HG03354 (cell line): ENCODE data around the gene SULF2.

Source experiments
- ATAC-seq: cut with Tn5 transposase; IDR thresholded peaks from one replicate; pipeline ENCODE4 v1.9.1; 2021; ENCODE audit warnings: mild to moderate bottlenecking; ENCODE audit not compliant: unreplicated experiment, poor library complexity, severe bottlenecking

The SULF2 gene

DNA sequence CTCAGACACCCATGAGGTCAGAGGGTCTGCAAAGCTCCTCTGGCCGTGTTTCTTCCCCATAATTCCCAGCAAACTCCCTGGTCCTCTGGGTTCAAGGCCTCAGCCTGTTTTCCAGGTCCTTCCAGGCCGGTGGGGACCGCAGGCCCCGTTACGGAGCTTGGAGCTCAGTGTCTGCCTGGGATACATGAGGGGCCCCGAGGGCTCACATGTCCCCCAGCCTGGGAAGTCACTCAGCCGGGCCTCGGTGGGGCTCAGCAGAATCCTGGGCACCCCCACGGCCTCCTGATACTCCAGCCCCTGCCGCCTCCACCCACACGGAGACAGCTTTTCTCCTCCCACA is 3.4 kb upstream of the SULF2 start:
- ATAC-seq = no peak

DNA sequence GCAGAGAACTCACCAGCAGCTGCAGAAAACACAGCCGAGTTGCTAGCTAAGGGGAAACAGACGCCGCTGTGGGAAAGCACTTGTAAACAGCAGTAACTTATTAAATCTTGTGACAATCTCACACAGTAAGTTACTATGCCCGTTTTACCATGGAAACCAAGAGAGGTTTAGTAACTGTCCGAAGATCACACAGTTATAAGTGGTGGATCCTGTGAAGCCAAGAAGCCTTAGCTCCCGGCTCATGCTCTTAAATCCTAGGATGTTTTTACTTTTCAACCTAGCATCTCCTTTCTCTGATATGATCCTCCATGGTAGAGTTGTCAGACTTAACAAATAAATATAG is 1.5 kb upstream of the SULF2 start:
- no peak for ATAC-seq

DNA sequence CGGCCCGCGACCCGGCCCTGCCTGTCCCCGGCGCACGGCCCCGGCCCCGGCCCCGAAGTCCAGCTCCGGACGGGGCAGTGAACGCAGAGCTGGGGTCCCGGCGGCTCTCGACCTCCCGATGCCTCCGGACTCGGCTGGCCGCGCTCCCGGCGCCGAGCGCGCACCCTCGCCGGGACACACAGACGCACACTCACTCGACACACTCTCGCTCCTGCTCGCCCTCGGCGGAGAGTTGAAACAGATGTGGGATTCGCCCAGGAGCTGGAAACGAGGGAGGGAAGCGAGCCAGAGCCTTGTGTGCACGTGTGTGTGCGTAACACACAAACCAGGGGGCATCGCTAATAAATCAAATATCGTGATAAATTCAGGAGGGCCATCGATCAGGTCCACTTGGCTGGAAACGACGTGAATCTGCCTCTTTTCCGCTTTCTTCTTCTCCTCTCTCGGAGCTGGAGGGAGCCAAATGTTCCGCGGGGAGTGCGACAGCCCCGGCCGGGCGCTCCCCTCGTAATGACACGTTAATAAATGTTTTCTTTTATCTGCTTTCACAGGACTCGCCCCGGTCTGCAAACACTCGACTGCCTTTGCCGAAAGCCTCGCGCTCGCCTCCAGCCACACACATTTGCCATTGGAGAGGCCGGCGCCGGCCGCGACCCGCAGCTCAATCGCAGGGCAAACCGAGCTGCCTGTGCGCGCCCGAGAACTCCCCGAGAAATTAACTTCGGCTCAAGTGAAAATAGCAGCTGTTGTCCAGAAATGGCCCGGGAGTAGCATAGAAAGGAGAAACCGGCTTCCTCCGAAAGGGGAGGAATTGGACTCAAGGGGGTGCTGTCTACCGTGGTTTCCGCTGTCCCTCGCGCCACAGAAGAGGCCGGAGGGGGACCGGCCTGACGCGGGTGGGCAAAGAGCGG is 828 bp upstream of the SULF2 start:
- no peak for ATAC-seq

DNA sequence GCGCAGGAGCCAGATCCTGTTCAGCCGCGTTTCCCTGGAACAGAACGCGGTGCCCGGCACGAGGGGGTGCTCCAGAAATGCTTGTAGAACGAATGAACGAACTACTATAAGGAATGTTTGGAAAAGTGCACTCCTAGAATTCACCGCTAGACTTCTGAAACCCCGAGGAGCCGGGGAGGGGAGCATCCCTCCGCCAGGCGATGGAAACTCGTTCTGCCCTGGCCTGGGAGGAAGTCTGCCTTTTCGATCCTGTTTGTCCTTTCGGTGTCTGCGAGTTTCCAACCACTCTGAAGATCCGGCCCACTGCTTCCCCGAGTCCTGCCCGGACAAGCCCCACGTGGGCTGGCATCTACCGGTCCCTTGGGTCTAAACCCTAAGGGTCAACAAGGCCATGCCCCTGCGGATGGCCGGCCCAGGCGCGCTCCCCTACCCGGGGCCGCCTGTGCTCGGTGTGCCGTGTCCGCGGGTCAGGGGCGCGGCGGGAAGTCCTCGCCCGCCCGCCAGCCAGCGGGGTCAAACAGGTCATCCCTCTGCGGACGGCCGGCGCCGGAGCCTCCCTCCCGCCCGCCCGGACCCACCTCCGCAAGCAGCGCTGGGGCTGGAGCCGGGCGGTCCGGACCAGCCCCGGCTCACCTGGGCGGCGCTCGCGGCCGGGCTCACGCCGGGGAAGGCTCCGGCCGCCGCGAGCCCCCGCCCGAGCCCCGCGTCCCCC is 526 bp downstream of the SULF2 start:
- no peak for ATAC-seq

DNA sequence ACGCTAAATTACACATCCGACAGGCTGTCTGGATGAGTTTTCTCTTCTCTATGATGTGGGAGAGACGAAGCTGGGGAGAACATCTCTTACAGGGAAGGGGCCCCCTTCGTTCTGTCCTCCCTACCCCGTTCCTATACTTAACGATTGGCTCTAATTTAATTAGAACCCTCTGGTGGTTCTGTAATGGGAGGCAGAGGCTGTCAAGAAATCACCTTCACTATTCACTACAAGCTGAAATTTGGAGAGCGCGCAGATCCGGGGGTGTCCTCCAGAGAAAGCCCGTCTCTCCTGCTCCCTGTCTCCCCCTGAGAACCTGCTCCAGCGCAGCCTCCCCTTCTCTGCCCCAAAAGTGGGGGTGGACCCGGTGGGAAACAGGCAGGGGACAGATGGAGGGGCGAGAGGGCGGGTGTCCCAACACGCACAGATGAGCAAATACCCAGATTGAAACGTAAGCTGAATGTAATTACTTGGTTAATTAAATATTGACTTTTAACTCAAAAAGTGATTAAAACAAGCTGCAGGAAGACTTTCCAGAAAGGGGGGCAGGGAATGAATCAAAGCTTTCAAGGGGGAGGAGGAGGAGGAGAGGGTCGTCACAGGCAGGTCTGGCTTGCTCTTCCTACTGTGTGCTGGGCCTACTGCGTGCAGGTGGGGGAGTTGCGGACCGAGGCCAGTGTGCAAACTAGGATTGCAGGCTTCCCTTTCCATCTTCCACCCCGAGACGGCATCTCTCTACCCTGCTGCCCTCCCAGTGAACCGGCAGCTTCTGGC is 1.3 kb downstream of the SULF2 start:
- no peak for ATAC-seq

DNA sequence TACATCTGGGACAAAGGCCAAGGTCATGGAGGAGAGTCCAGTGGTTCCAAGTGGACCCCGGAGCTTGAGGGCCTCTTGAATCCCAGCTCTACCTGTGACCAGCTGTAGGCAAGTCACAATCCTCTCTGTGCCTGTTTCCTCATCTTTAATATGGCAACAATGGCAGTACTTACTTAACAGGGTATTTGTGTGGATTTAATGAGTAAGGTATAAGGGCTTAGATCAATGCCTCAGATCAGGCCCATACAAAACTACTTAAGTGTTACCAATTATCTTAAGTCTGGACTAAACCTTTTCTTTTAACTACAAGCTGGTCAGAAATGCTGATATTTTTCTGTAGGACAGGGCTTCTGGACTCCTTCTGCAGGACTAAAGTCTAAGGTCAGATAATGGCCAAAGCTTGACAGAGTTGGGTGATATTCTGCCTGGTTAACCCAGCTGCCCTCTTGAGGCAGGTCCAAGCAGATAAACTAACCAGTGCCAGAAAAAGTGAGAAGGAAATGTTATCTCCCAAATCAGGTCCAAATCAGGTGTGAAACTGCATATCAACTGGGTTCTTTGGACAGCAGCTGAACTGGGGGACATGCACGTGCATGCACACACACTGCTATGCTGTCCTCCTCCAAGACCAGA is 2.2 kb downstream of the SULF2 start:
- ATAC-seq = no peak

DNA sequence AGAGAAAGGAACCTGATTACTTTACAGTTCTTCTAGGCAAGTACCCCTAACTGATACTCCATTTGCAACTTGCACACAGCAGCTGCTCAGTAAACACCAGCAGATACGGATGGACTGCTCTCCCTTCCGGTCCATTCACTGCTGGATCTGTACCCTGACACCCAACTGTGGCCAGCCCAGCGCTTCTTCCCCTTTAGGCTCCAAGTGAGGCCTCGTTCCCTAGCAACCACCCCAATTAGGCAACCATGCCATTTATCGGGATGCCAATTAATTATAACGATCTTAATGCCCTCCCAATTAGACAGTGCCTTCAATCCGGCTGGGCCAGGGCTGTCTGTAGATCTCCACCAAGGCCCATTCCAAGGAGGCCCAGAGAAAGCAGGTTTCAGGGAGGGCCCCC is 3.2 kb downstream of the SULF2 start:
- no peak for ATAC-seq

DNA sequence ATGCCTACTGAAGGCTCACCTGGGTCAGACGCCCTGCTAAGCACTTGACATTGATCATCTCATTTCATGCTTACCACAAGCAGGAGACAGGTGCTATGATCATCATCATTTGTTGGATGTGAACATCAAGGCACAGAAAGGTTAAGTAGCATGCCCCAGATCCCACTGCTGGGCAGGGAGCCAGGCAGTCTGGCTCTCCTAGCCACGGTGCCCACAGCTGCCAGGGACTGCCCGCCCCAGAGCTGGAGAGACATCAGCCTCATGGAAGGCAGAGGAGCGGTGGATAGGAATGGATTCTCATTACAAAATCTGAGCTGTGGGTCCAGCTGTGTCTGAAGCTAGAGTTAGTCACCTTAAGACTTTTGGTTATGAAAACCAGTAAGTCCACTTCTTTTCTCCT is 3.6 kb downstream of the SULF2 start:
- no peak for ATAC-seq

DNA sequence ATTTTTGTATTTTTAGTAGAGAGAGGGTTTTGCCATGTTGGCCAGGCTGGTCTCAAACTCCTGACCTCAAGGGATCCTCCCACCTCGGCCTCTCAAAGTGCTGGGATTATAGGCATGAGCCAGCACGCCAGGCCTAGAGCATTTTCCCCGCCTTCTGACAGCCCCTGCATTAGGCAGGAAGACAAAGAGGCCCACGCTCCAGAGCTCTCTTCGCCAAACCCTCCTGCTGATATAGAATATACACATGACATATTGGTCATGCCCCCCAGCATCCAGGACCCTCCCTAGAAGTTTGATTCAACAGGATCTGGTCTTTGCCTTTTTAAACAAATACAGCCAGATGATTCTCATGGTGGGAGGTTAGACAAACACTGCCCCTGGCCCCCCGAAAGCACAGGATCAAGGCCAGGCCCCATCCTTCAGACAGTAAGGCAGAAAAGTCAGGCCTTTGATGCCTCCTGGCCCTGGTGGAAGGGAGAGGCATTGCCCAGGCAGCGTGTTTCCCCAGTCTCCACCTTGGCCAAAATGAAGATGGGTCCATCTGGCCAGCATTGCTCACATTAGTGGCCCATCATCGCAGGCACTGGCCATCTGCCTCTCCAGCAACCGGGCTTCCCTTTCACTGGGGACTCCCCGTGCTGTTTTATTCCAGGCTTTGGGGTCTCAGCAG is 4.4 kb downstream of the SULF2 start:
- ATAC-seq = no peak

DNA sequence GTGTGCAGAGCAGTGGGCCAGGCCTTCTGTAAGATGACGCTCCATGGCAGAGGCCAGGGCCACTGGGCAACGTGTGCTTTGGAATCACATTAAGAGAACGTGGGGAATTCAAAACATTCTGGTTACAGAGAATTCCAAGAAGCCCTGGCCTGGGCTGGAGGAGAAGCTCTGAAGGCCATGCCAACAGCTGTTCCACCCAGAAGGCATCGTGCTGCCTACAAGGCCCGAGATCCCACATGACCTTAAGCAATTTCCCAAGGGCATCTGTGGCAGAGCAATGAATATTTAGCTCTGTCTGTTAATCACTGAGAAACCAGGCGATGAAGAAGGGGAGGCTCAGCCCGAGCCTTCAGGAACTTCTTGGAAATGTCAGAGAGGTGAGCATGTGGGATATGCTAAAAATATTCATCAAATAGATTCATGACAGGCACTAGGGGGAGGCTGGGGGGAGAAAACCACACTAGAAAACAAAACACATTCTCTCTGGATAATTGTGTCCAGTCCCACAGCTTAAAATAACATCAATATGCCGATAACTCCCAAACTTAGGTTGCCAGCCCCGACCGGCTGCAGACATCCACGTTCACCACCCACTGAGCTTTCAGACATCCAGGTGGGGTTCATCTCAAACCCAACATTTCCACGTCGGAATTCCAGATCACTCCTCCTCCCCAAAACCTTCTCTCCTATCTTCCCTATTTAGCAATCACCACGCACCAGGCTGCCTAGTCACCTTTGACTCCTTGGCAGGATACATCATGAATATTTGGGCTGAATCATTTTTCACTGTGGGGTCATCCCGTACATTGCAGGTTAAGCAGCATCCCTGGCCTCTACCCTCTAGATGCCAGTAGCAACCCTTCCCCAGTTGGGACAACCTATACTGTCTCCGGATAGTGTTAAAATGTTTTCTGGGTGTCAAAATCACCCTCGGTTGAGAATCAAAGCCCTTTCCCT is 6.6 kb downstream of the SULF2 start:
- ATAC-seq = no peak

DNA sequence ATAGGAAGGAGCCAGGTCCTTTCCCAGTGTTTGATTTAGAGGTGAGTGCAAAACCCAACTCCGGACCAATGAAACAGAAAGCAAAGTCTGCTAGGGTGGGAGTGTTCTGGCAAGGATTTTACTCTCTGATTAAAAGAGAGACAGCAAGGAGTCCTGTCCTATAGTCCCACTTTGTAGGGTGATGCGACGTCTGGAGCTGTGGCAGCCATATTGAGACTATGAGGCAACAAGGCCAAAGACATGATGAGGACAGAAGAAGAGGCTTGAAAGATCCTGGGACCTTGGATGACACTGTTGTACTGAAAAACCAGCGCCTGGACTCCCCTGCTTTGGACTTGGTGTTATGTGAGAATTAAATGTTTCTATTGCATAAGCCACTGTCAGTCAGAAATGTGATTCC is 8.1 kb downstream of the SULF2 start:
- ATAC-seq = no peak

DNA sequence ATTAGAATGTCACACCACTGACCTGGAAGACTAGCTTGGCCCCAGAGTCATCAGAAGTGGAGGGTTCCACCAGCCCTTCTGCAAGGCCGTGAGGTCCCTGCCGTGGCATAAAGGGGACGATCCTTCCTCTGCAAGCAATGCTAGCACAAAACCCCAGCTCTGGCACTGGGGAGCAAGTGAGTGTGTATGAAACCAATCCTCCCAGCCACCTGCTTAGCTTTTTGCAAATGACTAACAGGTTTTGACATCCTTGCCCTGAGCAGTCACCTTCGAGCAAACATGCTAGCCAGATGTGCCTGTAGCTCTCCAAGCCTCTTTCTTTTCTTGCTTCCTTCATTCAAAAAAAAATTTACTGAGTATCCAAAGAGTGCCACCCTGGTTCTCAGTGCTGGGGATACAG is 8.6 kb downstream of the SULF2 start:
- no peak for ATAC-seq

DNA sequence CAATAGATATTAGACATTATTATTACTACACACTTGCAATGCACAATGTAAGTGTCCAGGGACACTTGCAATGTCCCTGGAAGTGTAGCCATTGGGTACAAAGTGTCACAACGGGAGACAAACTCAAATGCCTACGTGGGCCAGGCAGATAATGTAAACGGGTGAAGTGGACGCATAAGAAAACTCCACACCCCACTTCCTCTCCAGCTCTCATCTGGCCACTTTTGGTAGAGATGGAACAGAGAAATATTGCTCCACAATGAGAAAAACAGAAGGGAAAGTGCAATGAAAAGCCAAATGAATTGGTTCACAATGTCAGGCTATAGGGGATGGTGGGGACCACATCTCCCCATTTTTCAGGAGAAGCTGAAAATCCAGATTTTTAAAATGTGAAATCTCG is 9.4 kb downstream of the SULF2 start:
- no peak for ATAC-seq

DNA sequence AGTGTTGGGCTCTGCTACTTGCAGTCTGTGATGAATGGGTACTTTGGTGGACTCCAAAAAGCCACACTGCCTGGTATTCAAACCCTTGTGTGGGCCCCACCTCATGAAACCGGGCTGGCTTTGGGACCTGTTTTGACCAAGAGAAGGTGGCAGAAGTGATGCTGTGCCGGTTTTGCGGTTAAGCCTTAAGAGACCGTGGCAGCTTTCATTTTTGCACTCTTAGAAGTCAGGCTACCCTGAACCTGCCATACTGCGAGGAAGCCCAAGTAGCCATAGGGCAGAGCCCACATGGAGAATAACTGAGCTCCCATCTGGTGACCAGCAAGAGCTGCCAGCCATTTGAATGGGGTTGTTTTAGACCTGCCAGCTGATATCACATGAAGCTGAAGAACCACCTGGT is 10.2 kb downstream of the SULF2 start:
- ATAC-seq = no peak

DNA sequence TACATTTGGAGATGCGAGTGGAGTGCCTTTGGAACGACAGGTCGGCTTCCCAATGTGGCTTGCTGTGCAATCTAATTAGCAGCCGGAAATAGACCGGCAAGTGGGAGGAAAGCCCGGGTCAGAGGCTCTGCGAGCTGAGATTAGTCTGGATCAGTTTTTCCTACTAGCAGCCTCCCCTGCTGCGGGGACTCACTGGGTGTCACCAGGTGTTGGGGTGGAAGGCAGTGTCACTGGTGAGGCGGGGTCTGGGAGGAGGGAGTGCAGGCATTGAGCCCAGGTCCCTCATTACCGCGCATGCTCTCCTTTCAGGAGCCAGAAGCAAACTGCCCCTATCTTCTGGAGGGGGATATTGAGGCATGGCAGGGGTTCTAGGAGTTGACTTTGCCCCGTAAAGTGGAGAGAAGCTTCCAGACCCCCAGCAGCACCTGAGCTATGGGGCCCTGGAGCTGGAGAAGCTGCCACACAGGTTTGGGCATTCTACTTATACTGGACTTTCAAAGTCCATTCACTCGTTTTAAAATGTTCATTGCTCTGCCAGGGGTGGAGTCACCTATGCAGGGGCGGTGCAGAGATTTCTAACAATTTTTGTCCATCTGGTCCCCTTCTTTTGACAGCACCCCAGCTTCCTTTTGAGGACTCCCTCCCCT is 11.0 kb downstream of the SULF2 start:
- ATAC-seq = no peak

DNA sequence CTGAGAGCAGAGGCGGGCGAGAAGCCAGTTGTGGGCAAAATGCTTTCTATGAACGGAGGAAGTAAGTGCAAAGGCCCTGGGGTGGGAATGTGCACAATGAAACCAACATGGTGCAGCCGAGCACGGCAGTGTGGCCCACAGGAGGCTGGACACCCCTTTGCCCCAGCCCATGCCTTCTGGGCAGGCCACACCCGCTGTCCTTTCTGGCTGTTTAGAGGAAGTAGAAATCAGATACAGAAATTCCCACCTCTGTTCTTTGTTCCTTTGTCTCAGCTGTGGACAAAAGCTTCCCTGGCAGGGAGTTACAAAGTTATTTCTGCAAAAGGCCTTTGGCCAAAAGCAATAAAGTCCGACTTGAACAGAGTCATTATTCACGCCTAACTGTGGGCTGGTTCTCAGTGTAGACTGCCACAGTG is 11.9 kb downstream of the SULF2 start:
- ATAC-seq = no peak

DNA sequence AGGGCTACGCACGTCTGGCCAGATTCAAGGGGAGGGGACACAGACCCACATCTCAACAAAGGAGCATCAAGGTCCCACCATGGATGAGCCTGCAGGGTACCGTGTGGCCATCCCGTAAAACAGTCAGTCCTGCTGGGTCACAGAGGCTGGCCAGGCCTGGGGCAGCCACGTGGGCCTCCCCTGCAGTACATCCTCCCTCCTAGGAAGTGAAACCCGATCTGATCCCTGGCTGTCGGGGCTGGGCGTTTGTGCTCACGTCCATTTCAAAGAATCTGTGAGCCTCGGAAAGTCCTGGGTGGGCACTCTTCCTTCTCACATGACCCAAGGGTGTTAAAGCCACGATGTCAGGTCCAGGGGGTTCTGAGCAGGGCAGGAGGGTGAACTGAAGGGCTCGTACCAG is 14.3 kb downstream of the SULF2 start:
- ATAC-seq = no peak
